BJ (cell line): ENCODE data around the gene PRSS8. TPM values are rescaled to one million over a fixed set of nuclear protein-coding genes. Genes with fewer than 3 reads are reported as not detected.
"Not testable (repeated sequence)": the region's sequence is repeated elsewhere in the genome, so short reads cannot be mapped to it uniquely, and the experiment has no call there.

Experiments
- CTCF ChIA-PET: fragments of 350-600 bp; formaldehyde crosslinking; extraction: SDS; loops from one replicate; lab custom pipeline; 2021; ENCODE audit warnings: antibody characterized with exemption, inconsistent platforms; lab: Yijun Ruan, JAX
- POLR2A ChIA-PET: fragments of 300-600 bp; sonication (Branson Sonifier 250); formaldehyde crosslinking; extraction: SDS; loops from one replicate; lab custom pipeline; 2021; ENCODE audit warnings: antibody characterized with exemption; lab: Charles Lee
- DNase-seq: peaks from one replicate; pipeline ENCODE4 v3.0.0-alpha.2; 2011; ENCODE audit warnings: low read depth
- H3K27me3 ChIP-seq: 2 replicates; pipeline ENCODE4 v1.6.0; 2011; ENCODE audit warnings: low read length; ENCODE audit not compliant: control insufficient read depth, insufficient read depth
- H3K36me3 ChIP-seq: 2 replicates; pipeline ENCODE4 v1.5.1; 2011; ENCODE audit warnings: low read length; ENCODE audit not compliant: control insufficient read depth, insufficient read depth
- H3K4me3 ChIP-seq: 2 replicates; pipeline ENCODE4 v1.5.1; 2011; ENCODE audit warnings: low read depth, mild to moderate bottlenecking, control low read depth, low read length
- CTCF ChIP-seq: IDR thresholded peaks from 2 replicates; pipeline ENCODE4 v1.5.1; 2011; ENCODE audit warnings: low read depth, mild to moderate bottlenecking, control low read depth, inconsistent platforms, low read length, moderate library complexity; ENCODE audit not compliant: insufficient read depth
- polyA plus RNA-seq: library from polyadenylated mRNA; depleted of rRNA; stranded (reverse); fragments of >200 nt; gene quantifications from 2 replicates; pipeline ENCODE4 v1.2.3, GENCODE V29; 2011

Gene PRSS8
- polyA plus RNA-seq, 1 experiment = not detected

- ChIA-PET POLR2A (interaction anchor here (0.6 kb wide), 1 partner anchor 299 kb away, joined by 3 read pairs; no protein-coding TSS in a partner anchor), CTCF (interaction anchor here (1.0 kb wide), 1 partner anchor 19 kb away, joined by 4 read pairs; no protein-coding TSS in a partner anchor)
Measured at GRCh38 chr16:31138621-31139578, 3.4 kb upstream of the PRSS8 start.

DNA sequence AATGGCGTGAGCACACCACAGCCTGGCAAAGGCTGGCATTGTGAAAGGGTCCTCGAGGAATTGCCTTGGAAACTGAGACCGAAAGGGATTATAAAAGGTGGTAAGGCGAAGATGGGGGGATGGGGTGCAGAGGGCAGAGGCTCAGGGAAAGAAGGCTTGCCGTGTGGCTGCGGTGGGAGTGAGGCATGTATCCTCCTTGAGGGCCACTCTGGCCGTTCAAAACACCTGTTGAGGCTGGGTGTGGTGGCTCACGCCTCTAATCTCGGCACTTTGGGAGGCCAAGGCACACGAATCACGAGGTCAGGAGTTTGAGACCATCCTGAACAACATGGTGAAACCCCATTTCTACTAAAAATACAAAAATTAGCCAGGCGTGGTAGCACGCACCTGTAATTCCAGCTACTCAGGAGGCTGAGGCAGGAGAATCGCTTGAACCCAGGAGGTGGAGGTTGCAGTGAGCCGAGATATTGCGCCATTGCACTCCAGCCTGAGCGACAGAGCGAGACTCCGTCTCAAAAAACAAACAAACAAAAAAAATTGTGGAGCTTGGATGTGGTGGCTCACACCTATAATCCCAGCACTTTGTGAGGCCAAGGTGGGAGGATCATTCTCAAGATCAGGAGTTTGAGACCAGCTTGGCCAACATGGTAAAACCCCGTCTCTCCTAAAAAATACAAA lies 1.4 kb upstream of the PRSS8 start:
- H3K4me3 ChIP-seq, POLR2A ChIA-PET, DNase-seq, CTCF ChIA-PET, H3K36me3 ChIP-seq, H3K27me3 ChIP-seq: not testable (repeated sequence)

More at GRCh38 chr16:31138621-31139578, 3.4 kb upstream of the PRSS8 start:
- Histone ChIP-seq H3K4me3 (no peak overlapping the region), H3K36me3 (no peaks in the 10 kb centered on the region), H3K27me3 (no peaks in the 10 kb centered on the region)
- DNase-seq = peak; percentile 4
- TF ChIP-seq CTCF = no peak

DNA sequence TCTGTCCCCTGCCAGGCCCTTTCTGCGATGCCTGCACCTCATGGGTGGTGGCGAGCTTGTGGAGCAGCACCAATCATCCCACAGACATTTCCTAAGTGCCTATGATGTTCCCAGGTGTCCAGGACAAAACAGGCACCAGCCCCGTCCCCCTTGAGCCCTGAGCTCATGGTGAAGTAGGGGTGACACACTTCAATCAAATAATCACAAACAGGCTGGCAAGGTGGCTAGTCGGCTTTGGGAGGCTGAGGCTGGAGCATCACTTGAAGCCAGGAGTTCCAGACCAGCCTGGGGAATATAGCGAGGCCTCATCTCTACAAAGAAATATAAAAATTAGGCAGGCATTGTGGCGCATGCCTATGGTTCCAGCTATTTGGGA lies 748 bp upstream of the PRSS8 start:
- ChIA-PET CTCF (interaction anchor here (0.7 kb wide), 1 partner anchor 151 kb away, joined by 3 read pairs; the partner anchor contains the start of gene HSD3B7), POLR2A (no interaction called here)
- TF ChIP-seq CTCF = no peak
- H3K36me3 ChIP-seq = no peaks in the 10 kb centered on the region; the same call in 1 of the 2 replicates
- H3K27me3 ChIP-seq = no peaks in the 10 kb centered on the region
- no peak overlapping the region for H3K4me3 ChIP-seq
- no peak for DNase-seq

- no peak for TF ChIP-seq CTCF
- no peaks in the 10 kb centered on the region; the same call in 1 of the 2 replicates for H3K36me3 ChIP-seq
- no peaks in the 10 kb centered on the region for H3K27me3 ChIP-seq
- H3K4me3 ChIP-seq = no peak overlapping the region
- ChIA-PET POLR2A (no interaction called here), CTCF (interaction anchor here (0.5 to 1.1 kb wide), 3 partner anchors 12 to 315 kb away, joined by 3 read pairs; no protein-coding TSS in a partner anchor)
- no peak for DNase-seq
Measured at GRCh38 chr16:31134625-31135534, 647 bp downstream of the PRSS8 start.

GRCh38 chr16:31134091-31134571 lies 1.4 kb downstream of the PRSS8 start:
- no peak overlapping the region for H3K4me3 ChIP-seq
- H3K27me3 ChIP-seq = no peaks in the 10 kb centered on the region
- POLR2A ChIA-PET = no interaction called here
- no peak for TF ChIP-seq CTCF
- H3K36me3 ChIP-seq = no peaks in the 10 kb centered on the region; the same call in 1 of the 2 replicates
- DNase-seq = no peak
- CTCF ChIA-PET = interaction anchor here (1.1 to 1.2 kb wide), 2 partner anchors 8 to 11 kb away, joined by 3 read pairs; no protein-coding TSS in a partner anchor
